GM21390 (cell line): Measurements from ENCODE around the gene NOX5.

Experiments
- ATAC-seq: cut with Tn5 transposase; IDR thresholded peaks from one replicate; pipeline ENCODE4 v1.9.1; 2021; ENCODE audit not compliant: unreplicated experiment

The NOX5 gene

DNA sequence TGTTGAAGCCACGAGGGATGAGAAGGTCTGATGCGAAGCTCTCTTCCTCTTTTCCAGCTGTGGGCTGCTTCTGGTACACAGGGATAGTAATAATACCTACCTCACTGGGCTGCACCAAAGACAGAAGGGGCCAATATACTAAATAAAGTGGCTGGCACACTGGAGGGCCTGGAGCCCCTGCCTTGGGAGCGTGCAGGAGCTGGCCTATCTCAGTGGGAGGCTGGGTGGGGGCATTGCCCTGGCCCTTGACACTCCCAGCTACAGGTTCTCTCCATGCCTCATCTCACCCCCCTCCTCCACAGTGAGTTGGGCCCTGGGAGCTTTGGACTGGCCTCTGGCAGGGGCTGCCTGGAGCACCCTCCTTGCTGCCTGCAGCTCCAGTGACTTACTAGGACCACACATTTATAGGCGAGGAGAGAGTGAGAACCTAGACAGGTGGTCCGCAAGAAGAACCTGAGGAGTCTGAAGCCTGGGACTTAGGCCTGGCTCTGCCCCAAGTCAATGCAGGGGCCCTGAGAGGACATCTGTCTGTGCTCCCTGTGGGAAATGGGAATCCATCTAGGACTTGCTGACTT, 1.6 kb downstream of the NOX5 start:
- ATAC-seq, result no peak

DNA sequence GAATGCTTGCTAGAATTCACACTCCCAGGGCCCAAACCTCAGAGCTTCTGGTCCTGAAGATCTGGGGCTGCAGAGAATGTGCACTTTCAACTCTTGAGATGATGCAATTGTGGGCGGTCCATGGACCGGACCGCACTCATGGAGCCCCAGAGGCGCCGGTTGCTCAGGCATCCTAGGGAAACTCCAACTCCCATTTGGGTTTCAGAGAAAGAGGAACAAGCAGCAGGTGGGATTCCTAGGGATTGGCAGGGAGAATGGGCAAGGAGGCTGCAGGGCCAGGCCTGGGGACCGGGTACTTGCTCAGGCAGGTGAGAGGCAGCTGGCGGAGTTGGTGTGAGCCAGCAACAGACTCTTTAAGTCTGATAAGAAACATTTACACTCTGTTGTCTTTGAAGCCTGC, 3.5 kb downstream of the NOX5 start:
- no peak for ATAC-seq

DNA sequence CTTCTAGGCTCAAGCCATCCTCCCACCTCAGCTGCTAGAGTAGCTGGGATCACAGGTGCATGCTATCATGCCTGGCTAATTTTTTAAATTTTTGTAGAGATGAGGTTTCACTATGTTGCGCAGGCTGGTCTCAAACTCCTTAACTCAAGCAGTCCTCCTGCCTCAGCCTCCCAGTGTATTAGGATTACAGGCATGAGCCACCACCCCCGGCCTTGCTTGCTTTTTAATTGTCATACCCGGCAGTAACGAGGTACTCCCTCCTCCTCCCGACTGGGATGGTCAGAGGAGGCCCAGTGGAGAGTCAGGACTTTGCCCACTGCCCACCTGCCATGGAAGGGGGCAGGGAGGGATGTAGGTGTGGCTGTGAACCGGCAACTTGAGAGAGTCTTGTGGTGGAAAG, 4.5 kb downstream of the NOX5 start:
- ATAC-seq, result no peak

DNA sequence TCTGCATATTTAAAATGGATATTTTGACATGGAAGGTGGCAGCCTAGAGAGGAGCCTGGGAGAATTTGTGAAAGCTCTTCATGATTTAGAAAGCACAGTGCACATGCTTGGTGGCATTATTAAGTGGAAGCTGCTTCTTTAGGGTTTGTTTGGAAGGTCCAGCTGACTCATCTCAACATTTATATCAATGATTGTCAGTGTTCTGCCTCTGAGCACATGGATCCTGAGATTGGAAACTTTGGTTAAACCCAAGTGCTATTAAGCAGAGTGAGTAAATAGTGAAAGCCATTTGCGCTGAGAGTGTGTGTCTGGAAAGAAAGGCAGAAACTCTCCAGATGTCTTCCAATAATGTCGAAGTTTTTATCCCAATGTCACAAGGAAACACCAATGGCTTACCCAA, 7.4 kb downstream of the NOX5 start:
- ATAC-seq, result no peak

DNA sequence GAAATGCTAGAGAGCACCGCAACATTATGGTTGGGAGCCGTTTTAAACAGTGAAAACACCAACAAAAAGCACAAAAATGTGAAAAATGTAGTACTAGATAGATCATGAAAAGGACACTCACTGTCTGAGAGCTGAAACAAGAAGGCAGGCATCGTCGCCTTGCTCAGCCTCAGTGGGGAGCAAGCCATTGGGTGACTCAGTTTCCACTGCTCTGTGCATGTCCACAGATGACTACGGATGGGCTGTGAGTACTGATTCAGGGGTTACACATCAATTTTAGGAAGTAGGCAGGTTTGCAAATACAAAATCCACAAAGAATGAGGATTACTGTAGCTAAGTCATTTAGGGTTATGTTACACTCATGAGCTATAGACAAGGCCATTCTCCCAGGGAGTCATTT, 10.8 kb downstream of the NOX5 start:
- ATAC-seq, result no peak

DNA sequence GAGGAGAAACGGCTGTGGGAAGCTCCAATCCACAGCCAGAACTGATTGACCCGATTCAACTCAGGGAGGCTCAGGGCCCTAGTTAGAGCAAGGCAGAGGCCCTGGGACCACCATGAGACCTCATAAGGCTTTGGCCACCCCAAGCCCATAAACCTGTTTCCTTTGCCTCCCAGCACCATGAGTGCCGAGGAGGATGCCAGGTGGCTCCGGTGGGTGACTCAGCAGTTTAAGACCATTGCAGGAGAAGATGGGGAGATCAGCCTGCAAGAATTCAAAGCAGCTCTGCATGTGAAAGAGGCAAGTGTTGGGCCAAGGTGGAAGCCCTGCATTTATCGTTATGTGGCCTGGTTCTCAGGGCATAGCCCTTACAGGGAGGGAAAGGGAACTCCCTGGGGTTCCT, 11.9 kb downstream of the NOX5 start:
- ATAC-seq, result no peak

DNA sequence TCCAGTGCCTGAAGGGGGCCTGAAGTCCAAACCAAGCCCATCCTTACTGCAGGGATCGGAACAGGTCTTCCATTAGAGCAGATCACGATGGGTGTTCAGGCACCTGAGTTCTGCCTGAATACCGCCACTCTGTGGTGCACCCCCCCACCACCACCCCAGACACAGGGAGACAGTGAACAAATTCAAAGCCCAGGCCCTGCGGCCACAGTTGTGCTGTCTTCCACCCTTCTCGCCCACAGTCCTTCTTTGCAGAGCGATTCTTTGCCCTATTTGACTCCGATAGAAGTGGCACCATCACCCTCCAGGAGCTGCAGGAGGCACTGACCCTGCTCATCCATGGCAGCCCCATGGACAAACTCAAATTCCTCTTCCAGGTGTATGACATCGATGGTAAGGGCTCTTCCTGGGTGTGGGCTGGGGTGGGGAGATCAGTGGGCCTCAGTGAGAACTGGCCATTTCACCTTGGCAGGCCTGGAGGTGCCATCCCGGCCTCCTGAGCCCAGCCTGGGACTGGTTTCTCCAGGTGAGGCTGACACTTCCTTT, 13.6 kb downstream of the NOX5 start:
- no peak for ATAC-seq

DNA sequence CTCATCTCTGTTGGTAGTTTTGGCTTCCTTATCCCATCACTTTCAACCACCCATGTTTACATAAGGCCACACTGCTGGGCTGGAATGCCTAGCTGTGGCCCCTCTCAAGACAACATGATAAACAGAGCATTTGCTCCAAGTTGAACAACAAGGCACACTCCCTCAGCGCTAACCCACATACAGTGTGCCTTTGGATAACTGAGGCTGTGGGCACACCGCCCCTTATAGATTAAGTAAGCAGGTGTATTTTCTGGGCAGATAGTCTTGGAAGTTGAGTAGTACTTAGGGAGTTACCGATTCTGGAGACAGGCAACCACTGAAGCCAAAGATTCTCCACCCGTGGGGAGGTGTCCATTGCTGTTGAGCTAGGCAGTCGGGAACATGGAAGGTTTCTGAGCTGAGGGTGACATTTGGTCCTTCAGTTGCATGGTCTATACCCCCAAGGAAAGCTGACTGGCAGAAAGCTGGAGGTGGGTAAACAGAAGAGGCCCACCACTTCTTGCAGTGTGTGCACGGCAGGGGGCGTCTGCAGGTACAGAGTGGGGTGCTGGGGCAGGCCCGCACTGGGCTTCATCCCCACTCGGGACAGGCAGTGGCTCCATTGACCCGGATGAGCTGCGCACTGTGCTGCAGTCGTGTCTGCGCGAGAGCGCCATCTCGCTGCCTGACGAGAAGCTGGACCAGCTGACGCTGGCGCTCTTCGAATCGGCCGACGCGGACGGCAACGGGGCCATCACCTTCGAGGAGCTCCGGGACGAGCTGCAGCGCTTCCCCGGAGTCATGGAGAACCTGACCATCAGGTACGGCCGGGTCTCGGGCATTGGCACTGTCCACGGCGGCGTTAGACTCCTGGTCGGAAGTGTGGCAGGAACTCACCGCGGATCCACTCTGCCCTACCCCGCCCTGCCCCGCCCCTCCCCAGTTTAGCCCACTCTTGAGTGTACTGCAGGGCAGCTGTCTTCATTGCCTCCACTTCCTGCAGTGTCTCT, 16.8 kb downstream of the NOX5 start:
- ATAC-seq, result no peak

DNA sequence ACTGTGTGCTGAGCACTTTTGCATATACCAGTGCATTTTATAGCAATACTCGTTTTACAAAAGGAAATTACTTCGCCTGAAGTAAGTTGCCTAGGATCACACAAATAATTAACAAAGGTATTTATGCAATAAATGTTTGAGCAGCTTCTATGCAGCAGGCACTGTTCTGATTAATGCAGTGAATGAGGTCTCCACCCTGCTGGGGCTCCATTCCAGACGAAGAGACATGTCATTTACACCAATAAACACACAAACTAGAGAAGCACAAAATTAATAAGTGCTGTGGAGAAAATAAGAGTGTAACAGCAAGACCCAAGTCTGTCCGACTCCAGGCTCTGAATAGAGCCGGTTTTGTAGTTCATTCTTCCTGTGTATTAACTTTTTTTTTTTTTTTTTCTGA, 17.5 kb downstream of the NOX5 start:
- no peak for ATAC-seq

DNA sequence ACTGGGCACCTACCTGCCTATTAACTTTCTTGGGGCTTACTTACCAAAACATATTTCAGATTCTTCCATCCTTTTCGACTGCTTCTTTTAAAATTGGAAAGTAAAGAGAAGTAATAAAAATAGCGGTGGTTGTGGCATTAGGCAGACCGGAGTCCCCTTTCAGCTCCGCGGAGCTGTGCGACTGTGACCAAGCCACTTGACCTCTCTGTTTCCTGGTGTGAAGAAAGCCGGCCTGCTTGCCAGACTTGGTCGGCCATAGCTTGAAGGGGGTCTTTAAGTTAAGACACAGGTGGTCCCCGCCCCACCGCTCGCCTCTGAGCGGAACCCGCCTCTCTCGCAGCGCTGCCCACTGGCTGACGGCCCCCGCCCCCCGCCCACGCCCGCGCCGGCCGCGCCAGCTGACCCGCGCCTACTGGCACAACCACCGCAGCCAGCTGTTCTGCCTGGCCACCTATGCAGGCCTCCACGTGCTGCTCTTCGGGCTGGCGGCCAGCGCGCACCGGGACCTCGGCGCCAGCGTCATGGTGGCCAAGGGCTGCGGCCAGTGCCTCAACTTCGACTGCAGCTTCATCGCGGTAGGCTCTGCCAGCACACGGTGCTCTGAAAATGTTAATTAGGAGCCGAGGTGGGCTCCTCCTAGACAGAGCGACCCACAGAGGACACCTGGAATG, 18.3 kb downstream of the NOX5 start:
- no peak for ATAC-seq

DNA sequence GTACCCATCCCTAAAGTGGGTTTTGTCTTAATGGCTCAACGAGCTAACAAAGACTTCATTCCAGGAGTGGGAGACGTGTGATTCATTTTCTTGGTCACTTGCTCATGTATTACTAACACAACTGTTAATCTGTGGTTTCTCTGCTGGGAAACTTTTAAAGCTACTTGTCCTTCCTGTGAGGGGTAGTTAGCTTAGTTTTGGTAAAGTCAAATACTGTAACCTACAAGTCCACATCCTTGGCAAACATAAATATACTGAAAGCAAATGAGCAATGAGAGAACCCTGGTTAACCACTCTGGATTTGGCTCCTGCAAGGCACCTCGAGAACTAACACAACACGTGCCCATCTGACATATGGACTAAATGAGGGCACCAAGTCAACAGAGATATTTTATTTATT, 19.9 kb downstream of the NOX5 start:
- no peak for ATAC-seq

DNA sequence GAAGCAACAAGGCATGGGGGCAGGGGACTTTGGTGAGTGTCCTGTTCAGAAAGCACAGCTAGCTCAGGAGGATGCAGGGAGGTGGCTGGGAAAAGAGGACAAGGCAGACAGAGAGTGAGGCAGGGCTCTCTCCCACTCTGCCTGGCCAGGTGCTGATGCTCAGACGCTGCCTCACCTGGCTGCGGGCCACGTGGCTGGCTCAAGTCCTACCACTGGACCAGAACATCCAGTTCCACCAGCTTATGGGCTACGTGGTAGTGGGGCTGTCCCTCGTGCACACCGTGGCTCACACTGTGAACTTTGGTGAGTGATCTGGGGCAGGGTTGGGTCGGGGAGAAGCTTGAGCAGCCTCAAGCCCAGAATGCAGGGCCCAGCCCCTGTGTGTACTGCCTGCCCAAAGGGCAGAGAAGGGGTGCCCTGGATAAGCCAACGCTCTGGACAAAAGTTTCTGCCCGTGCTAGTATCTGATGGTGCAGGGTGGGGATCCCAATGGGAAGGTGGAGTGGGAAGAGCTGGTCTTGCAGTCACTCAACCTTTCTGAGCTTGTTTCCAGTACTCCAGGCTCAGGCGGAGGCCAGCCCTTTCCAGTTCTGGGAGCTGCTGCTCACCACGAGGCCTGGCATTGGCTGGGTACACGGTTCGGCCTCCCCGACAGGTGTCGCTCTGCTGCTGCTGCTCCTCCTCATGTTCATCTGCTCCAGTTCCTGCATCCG, 20.9 kb downstream of the NOX5 start:
- no peak for ATAC-seq

DNA sequence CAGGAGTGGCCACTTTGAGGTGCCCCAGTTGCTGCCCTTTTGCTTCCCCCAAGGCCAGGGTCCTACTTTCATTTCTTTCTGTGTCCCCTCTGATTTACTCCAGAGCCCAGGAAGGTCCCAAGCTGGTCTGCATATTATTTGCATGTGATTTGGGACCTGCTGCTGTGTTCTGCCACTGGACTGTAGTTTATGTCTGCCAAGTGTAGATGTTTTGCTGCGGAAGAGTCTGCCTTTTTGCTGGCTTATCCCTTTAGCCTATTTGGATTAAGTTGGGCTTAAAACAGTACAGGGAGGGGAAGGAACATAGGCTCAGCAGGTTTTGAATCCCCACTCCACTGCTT, 21.4 kb downstream of the NOX5 start:
- no peak for ATAC-seq

DNA sequence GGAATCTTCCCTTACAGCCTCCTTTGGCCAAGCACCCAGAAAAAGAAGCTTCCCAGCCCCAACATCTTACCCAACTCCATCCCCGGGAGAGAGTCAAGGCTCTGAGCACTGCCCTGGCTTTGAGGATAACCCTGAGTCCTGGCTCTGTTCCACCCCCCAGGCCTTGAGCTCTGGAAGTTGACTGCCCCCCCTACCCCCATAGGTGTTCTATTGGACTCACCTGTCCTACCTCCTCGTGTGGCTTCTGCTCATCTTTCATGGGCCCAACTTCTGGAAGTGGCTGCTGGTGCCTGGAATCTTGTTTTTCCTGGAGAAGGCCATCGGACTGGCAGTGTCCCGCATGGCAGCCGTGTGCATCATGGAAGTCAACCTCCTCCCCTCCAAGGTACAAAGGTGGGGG, 22.3 kb downstream of the NOX5 start:
- no peak for ATAC-seq

DNA sequence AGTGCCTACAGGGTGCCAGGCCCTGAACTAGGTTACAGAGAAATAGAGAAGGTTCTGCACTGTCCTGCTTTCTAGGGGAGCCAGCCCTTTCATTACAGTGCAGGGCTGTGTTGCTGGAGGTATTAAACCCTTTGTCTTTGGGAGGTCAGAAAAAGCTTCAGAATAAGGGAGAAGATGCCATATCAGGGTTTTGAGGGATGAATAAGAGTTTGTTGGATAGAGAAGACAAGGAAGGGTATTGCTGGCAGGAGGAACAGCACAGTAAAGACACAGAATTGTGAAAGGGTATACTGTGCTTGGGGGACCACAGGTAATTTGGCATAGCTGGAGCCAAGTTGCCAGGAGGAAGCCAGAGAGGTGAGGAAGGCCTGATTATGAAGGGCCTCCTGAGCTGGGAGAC, 23.0 kb downstream of the NOX5 start:
- ATAC-seq, result no peak

DNA sequence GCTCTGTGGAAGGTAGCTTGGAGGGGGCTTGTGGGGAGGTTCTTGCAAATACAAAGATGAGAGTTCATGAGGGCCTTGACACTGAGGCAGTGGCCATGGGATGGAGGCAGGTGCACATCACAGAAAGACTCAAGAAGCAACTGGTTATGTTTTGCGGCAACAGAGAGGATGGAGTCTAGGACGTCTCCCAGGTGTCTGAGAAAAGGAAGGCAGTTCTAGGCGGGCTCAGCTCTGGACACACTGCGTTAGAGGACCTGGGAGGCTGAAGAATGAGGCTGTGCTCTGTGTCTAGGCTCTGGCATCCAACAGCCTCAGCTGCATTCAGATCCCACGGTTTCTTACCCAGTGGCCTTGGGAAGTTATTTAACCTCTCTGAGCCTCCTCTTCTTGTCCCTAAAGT, 23.5 kb downstream of the NOX5 start:
- no peak for ATAC-seq

DNA sequence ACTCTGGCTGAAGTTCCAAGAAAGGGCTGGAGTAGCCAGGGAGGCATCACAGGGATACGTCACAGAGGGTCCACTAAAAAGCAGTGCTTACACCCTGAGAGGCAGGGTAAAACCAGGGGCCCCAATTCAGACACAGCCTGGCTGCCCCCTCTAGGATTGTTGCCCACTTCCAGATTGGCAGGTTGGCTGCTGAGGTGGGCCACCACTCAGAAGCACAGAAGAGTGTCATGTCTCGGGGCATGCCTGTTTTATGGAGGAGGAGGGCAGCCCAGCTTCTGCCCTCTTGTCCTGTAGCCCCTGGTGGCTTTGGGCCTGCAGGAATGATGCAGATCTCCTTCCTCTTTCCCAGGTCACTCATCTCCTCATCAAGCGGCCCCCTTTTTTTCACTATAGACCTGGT, 24.0 kb downstream of the NOX5 start:
- no peak for ATAC-seq

DNA sequence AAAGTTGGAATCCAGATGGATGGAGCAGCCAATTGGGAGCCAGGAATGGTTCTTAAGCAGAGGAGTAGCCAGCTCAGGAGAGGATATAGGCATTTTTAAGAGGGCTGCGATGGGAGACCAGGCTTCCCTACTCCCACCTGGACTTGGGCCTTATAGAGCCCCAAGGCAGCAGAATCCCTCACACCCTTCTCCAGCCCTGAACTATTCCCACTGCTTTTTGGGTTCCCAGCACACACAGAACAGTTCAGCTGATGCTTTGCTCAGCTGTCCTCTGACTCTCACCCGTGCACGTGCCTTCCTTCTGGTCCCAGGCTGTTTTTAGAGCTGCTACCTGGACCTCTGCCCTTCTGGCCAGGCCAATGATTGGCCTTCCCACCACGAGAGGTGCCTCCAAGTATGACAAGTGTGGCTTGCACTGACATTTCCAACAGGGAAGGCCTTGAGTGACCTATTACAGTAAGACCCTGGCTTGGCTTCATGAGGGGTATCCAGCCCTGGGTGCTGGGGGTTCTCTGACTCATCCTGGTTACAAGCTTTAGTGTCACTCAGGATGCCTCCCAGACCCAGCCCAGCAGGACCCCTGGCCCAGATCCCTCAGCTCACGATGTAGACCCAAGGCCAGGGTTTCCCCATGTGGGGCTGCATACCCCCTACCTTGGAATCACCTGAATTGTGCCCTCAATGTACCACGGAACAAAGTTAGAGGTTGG, 25.2 kb downstream of the NOX5 start:
- ATAC-seq, result no peak

DNA sequence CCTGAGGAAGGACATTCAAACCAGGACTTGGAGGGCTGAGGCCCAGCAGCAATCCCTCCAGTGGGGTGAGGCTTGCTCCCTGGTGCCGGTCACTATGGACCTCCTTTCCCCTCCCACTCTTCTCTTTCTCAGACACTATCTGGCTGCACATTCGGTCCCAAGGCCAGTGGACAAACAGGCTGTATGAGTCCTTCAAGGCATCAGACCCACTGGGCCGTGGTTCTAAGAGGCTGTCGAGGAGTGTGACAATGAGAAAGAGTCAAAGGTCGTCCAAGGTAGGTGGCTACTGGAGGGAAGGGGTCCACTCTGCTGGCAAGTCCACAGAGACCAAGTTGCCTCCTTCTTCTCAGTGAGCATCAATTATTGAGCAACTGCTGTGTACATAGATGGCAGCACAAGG, 28.0 kb downstream of the NOX5 start:
- no peak for ATAC-seq

DNA sequence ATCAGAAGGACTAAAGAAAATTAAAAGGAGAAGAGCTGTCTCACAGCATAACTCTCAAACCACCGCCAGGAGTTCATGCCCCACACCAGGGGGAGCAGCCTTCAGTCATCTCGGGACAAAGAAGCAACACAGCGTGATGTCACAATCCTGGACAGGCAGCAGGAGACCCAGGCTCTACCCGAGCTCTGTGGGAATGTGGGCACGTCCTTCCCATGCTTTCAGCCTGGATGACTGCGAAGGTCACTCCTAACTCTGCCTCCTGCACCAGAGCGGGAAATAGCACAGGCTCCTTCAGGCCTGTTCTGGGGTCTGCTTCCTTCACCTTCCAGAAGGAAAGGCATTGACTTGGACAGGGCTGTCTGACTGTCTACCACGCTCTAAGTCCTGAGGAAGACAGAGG, 31.3 kb downstream of the NOX5 start:
- no peak for ATAC-seq

DNA sequence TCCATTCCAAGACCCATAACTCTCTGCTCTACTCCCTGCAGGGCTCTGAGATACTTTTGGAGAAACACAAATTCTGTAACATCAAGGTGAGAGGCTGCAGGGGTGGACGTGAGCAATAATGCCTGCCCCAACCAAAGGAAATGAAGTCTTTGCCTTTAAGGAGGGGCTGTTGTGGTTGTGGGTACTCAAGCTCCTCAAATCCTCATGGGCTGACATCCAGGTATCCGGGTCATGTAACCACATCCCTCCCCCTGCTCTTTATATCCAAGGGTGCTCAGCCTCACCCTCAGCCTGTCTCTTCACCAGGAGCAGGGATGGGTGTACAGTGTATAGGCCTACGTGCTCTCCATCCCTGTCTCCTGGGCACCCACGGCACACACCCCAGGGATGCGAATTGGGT, 32.3 kb downstream of the NOX5 start:
- no peak for ATAC-seq
